Neuron (in vitro differentiated cells): ENCODE measurements around the gene PSORS1C2.
"Not testable (repeated sequence)": the region's sequence is repeated elsewhere in the genome, so short reads cannot be mapped to it uniquely, and the experiment has no call there.

Experiments
- H2AFZ ChIP-seq: one replicate; pipeline ENCODE4 v1.6.1; 2013; ENCODE audit warnings: low read depth, mild to moderate bottlenecking, inconsistent platforms, low read length, moderate library complexity
- H3K27me3 ChIP-seq: one replicate; pipeline ENCODE4 v1.6.1; 2013; ENCODE audit warnings: low read length; ENCODE audit not compliant: insufficient read depth
- H3K36me3 ChIP-seq: one replicate; pipeline ENCODE4 v1.6.1; 2013; ENCODE audit warnings: low read length; ENCODE audit not compliant: insufficient read depth
- H3K4me1 ChIP-seq: one replicate; pipeline ENCODE4 v1.6.1; 2013; ENCODE audit warnings: low read length; ENCODE audit not compliant: insufficient read depth
- H3K4me3 ChIP-seq: 2 replicates; pipeline ENCODE4 v1.5.1; 2013; ENCODE audit warnings: mild to moderate bottlenecking, low read length, moderate library complexity
- H3K9me3 ChIP-seq: one replicate; pipeline ENCODE4 v1.6.1; 2013; ENCODE audit warnings: low read length

Gene PSORS1C2

GRCh38 chr6:31172973-31173384, 34.1 kb upstream of the PSORS1C2 start:
- Histone ChIP-seq H3K4me3 (no peak overlapping the region), H3K27me3 (peaks cover 2% of the 10 kb centered on the region), H3K4me1 (peaks cover 4% of the 10 kb centered on the region), H2AFZ (no peak overlapping the region), H3K9me3 (no peaks in the 10 kb centered on the region), H3K36me3 (no peaks in the 10 kb centered on the region)

GRCh38 chr6:31171931-31172905, 33.4 kb upstream of the PSORS1C2 start:
- no peaks in the 10 kb centered on the region for H3K36me3 ChIP-seq
- peaks cover 2% of the 10 kb centered on the region for H3K27me3 ChIP-seq
- no peak overlapping the region for H3K4me3 ChIP-seq
- no peak overlapping the region for H2AFZ ChIP-seq
- H3K9me3 ChIP-seq, result no peaks in the 10 kb centered on the region
- H3K4me1 ChIP-seq, result peaks cover 4% of the 10 kb centered on the region

GRCh38 chr6:31170987-31171671, 32.3 kb upstream of the PSORS1C2 start:
- H3K36me3 ChIP-seq, result no peaks in the 10 kb centered on the region
- no peak overlapping the region for H3K4me3 ChIP-seq
- H3K4me1 ChIP-seq, result peaks cover 4% of the 10 kb centered on the region
- H3K27me3 ChIP-seq, result peaks cover 2% of the 10 kb centered on the region
- no peak overlapping the region for H2AFZ ChIP-seq
- no peaks in the 10 kb centered on the region for H3K9me3 ChIP-seq

GRCh38 chr6:31170600-31170881, 31.7 kb upstream of the PSORS1C2 start, which contains the start of gene POU5F1:
TSS of gene POU5F1 (minus strand) at chr6:31170682. CDS start at chr6:31170620, 62 bp downstream.
- Histone ChIP-seq H3K27me3 (peaks cover 2% of the 10 kb centered on the region), H3K4me1 (peaks cover 4% of the 10 kb centered on the region), H2AFZ (no peak within 1 kb of the TSS), H3K4me3 (no peak within 1 kb of the TSS), H3K9me3 (no peaks in the 10 kb centered on the region), H3K36me3 (no peaks in the 10 kb centered on the region)

GRCh38 chr6:31169858-31170599, 31.2 kb upstream of the PSORS1C2 start:
- H3K4me3 ChIP-seq, H3K9me3 ChIP-seq, H3K4me1 ChIP-seq, H2AFZ ChIP-seq, H3K27me3 ChIP-seq, H3K36me3 ChIP-seq: not testable (repeated sequence)

- H3K9me3 ChIP-seq, result no peaks in the 10 kb centered on the region
- no peak overlapping the region for H3K4me3 ChIP-seq
- H2AFZ ChIP-seq, result no peak overlapping the region
Measured at GRCh38 chr6:31169123-31169857, 30.4 kb upstream of the PSORS1C2 start.

GRCh38 chr6:31168606-31169005, 29.7 kb upstream of the PSORS1C2 start:
- no peaks in the 10 kb centered on the region for H3K9me3 ChIP-seq
- no peaks in the 10 kb centered on the region for H3K27me3 ChIP-seq
- H2AFZ ChIP-seq, result no peak overlapping the region
- H3K36me3 ChIP-seq, result no peaks in the 10 kb centered on the region
- H3K4me3 ChIP-seq, result no peak overlapping the region
- H3K4me1 ChIP-seq, result peaks cover 4% of the 10 kb centered on the region

More at GRCh38 chr6:31169123-31169857, 30.4 kb upstream of the PSORS1C2 start:
- Histone ChIP-seq H3K4me1 (peaks cover 4% of the 10 kb centered on the region), H3K36me3 (no peaks in the 10 kb centered on the region), H3K27me3 (no peaks in the 10 kb centered on the region)

GRCh38 chr6:31165986-31166385, 27.1 kb upstream of the PSORS1C2 start:
- Histone ChIP-seq H2AFZ (no peak overlapping the region), H3K9me3 (no peaks in the 10 kb centered on the region), H3K4me3 (no peak overlapping the region), H3K36me3 (peaks cover 6% of the 10 kb centered on the region), H3K27me3 (no peaks in the 10 kb centered on the region), H3K4me1 (no peaks in the 10 kb centered on the region)

GRCh38 chr6:31165064-31165832, 26.4 kb upstream of the PSORS1C2 start:
- H2AFZ ChIP-seq, H3K4me1 ChIP-seq, H3K9me3 ChIP-seq, H3K27me3 ChIP-seq, H3K4me3 ChIP-seq, H3K36me3 ChIP-seq: not testable (repeated sequence)

- not testable (repeated sequence) for H3K4me3 ChIP-seq, H3K27me3 ChIP-seq, H3K4me1 ChIP-seq, H3K9me3 ChIP-seq, H2AFZ ChIP-seq, H3K36me3 ChIP-seq
Measured at GRCh38 chr6:31164475-31165063, 25.7 kb upstream of the PSORS1C2 start.

GRCh38 chr6:31163922-31164321, 25.1 kb upstream of the PSORS1C2 start:
- Histone ChIP-seq H3K27me3 (no peaks in the 10 kb centered on the region), H3K4me1 (peaks cover 9% of the 10 kb centered on the region), H2AFZ (no peak overlapping the region), H3K36me3 (peaks cover 6% of the 10 kb centered on the region), H3K9me3 (no peaks in the 10 kb centered on the region), H3K4me3 (no peak overlapping the region)
